Activated naive CD4-positive, alpha-beta T cell treated with anti-CD3 and anti-CD28 coated beads, Interleukin-2, amount 50 U/mL, for 16 hours (primary cell): ENCODE data around the gene MAFG.
A peak's percentile ranks its signal among the peaks of the same experiment; 100 is the strongest.

Experiments
- DNase-seq: peaks from one replicate; pipeline ENCODE4 v3.0.0-alpha.2; 2020

The MAFG gene

GRCh38 chr17:81889602-81890001 lies 37.9 kb downstream of the MAFG start:
- no peak for DNase-seq

GRCh38 chr17:81888988-81889595 lies 38.4 kb downstream of the MAFG start:
- DNase-seq, result no peak

GRCh38 chr17:81888105-81888987 lies 39.2 kb downstream of the MAFG start:
- no peak for DNase-seq

GRCh38 chr17:81885869-81886548 lies 41.5 kb downstream of the MAFG start:
- no peak for DNase-seq

GRCh38 chr17:81885454-81885853 lies 42.1 kb downstream of the MAFG start:
- no peak for DNase-seq

- DNase-seq, result no peak
Measured at GRCh38 chr17:81884968-81885367, 42.6 kb downstream of the MAFG start.

- no peak for DNase-seq
Measured at GRCh38 chr17:81884520-81884919, 43.0 kb downstream of the MAFG start.

- DNase-seq, result no peak
Measured at GRCh38 chr17:81879121-81879520, 48.4 kb downstream of the MAFG start.

GRCh38 chr17:81878294-81878693 lies 49.2 kb downstream of the MAFG start:
- DNase-seq, result no peak

- no peak for DNase-seq
Measured at GRCh38 chr17:81877569-81877968, 50.0 kb downstream of the MAFG start.

- peak; percentile 96 for DNase-seq
Measured at GRCh38 chr17:81871387-81872230, 55.9 kb downstream of the MAFG start.

- no peak for DNase-seq
Measured at GRCh38 chr17:81870981-81871386, 56.6 kb downstream of the MAFG start, which contains the start of gene ARHGDIA. ARHGDIA (minus strand) TSS chr17:81871337; CDS start chr17:81869930, 1,407 bp downstream.

GRCh38 chr17:81870131-81870980 lies 57.2 kb downstream of the MAFG start:
- peak; percentile 45 for DNase-seq

- peak; percentile 45 for DNase-seq
Measured at GRCh38 chr17:81869221-81870130, 58.1 kb downstream of the MAFG start.

- no peak for DNase-seq
Measured at GRCh38 chr17:81868674-81869220, 58.8 kb downstream of the MAFG start.
